NCI-H460 (cell line): ENCODE results near the gene ONECUT2. TPM values are rescaled to one million over a fixed set of nuclear protein-coding genes. Genes with fewer than 3 reads are reported as not detected.

ENCODE experiments used
- DNase-seq: peaks from one replicate; pipeline ENCODE4 v3.0.0-alpha.2; 2016; ENCODE audit warnings: low read depth; ENCODE audit errors: extremely low read depth
- total RNA-seq: library from RNA; depleted of rRNA; stranded (reverse); fragments of >200 nt; shearing (Covaris generic); gene quantifications from 2 replicates; pipeline ENCODE4 v1.2.3, GENCODE V29; 2014

ONECUT2 gene
- total RNA-seq, 1 experiment from 2014 or later = 0.22 TPM

GRCh38 chr18:57443247-57443646 is 8.1 kb downstream of the ONECUT2 start:
- no peak for DNase-seq

DNA sequence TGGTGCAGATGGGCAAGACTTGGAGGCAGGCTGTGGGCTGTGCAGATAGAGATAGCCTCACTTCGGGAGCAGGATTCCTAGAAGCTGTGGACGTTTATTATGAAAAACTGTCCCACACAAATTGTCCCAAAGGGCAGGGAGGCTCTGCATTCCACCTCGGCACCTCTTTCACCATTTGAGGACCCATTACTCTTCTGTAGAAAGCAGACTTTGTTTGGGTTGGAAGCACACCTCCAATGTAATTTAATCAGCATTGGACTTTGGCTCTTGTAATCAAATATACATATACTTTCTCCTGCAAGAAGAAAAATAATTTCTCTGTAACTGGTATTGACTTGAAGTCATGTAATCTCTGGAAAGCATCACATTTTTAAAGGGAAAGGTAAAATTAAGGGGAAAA is 8.5 kb downstream of the ONECUT2 start:
- no peak for DNase-seq

DNA sequence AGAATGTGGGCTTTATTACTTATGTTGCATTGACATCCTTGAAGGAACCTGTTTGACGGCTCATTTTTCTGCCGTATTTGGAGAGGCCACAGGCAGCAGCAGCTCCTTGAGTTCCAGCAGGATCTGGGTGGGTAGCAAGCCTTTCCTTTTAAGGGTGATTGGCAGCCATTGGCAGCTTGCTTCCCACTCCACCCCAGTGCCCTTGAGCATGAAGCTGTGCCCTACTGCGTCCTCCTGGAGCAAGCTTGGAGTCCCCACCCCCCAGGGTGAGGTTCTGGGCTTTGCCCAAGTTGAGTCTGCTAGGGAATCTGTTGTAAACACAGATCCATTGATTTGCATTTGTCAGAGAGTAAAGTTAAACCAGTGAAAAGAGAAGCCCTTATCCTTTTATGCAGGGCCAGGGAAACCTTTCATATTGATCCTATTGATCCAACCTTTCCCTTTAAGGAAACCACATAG is 9.2 kb downstream of the ONECUT2 start:
- no peak for DNase-seq

GRCh38 chr18:57445488-57446319 is 10.5 kb downstream of the ONECUT2 start:
- DNase-seq = no peak

DNA sequence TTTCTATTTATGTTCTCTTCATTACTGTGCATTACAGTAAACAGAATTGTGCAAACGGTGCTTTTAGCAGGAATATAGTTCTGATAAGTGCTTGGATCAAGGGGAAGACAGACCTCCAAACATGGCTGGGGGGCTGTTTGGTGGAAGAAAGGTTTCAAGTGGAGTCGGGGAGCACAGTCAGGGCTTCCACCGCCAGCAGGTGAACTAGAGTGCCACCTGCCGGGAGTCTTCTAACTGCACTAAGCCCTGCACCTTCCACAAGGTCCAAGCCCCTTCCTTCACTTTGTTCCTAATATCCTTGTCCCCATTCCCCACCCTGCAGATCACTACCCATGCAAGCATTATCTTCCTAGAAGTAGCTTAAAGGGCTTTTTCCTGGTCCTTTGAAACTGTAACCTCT is 11.1 kb downstream of the ONECUT2 start:
- DNase-seq = peak; percentile 19

GRCh38 chr18:57447154-57447621 is 12.0 kb downstream of the ONECUT2 start:
- DNase-seq = peak; percentile 29

GRCh38 chr18:57455576-57456129 is 20.5 kb downstream of the ONECUT2 start:
- DNase-seq = no peak

DNA sequence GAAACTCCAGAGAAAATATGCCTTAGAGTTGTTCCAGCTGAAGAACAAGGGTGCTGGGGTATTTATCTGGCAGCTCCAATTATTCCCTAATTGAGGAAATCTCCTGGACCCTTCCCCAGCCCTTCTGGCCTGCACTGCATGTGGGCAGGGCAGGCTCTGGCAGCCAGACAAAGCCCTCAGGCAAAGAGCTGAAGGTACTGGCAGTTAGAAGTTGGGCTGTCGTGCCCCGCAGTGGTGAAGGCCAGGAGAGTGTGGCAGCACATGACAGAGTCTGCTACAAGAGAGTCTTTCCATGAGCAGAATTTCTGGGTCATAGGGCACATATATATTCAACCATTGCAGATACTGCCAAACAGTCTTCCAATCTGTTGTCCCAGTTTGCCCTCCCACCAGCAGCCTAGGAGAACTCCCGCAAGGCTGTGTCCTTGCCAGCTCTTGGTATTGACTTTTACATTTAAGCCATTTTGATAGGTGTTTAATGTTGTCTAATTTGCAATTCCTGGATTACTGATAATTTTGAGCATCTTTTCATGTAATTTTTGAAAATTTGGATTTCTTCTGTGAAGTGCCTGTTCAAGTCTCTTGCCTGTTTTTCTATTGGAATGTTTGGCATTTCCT is 26.6 kb downstream of the ONECUT2 start:
- no peak for DNase-seq

GRCh38 chr18:57466307-57466706 is 31.1 kb downstream of the ONECUT2 start:
- DNase-seq = no peak

GRCh38 chr18:57466745-57467409 is 31.7 kb downstream of the ONECUT2 start:
- no peak for DNase-seq

DNA sequence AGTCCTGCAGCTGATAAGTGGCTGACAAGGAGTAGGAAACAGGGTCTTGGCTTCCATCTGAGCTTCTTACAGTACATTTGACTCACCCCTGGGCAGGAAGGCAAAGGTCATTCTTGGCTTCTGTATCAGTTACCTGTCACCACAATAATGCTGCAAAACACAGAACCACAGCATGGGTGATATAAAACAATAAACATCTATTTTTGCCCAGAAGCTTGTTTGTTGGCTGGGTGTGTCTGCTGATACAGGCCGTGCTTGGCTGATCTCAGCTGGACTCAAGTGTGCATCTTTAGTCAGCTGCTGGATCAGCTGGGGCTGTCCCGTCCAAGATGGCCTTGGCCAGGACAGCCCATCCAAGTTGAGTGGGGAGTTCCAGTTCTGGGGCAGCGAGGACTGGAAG is 34.7 kb downstream of the ONECUT2 start:
- DNase-seq = no peak

DNA sequence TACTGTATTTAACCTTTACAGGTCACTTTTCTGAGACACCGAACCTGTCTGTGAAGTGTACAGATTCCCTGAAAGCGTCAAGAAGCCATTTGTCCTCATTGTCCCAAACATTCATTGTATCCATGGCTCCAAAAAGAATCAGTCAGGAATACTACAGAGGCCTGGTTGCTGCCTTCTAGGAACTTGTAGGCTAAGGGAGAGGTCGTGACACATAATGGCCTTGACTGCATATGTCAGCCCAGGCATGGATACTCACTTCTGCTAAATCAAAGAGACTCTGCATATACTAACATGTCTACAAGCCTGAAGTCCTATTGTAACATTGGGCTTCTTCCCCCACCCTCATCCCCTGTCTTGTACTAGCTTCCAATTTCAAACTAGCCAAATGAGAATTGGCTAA is 40.2 kb downstream of the ONECUT2 start:
- DNase-seq = no peak

GRCh38 chr18:57475903-57476302 is 40.7 kb downstream of the ONECUT2 start:
- no peak for DNase-seq

DNA sequence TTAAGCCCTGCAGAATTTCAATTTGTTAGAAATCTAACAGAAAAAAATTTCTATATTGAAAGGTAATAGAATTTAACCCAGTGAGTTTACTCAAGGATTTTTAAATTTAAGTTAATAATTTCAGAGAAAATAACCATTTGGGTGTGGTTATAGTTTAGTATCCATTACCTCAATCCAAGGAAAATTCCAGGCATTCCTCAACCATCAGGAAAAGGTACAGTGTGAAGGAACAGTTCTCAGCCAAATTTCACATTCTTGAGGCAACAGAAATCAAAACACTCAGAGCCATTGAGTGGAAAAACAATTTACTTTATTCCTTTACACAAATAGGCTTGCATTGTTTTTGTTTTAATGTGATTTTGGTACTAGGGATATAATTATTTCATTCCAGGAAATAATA is 45.6 kb downstream of the ONECUT2 start:
- no peak for DNase-seq

DNA sequence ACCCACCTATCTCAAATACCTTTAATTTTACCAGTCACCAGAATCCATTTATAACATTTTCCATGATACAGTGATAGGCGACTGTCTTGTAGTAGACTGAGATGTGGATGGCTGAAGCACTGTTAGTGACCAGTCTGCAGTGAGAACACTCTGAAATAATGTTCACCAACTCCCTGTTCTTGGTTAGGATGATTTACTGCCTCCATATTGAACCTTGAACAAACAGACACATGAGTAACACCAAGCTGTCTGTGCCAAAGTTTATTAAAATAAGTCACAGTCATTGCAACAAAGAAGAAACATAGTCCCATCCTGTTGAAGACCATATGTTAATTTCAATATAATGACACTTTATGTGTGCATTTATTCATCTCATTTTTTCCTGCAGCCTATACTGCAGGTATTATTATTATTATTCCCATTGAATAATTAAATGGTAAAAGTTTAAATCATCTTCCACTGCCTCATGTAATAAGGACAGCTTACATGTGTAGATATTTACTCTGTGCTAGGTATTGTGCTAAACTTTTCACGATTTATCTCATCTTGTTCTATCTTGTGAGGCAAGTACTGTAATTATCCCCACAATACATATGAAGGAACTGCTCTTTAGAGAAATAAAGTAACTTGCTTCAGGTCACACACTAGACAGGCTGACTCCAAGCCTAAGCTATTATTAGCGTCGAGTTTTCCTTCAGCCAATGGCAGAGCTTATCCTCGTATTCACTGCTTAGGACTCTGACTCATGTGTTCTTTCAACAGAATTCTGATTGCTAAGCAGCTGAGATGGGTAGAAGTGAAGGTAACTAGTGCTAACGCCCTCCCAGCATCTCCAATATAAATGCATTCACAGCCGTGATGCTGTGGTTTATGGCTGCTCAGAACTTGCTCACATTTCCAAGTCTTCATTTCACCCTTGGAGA is 62.5 kb downstream of the ONECUT2 start:
- peak; percentile 4 for DNase-seq

GRCh38 chr18:57498682-57499256 is 63.6 kb downstream of the ONECUT2 start:
- DNase-seq = no peak

DNA sequence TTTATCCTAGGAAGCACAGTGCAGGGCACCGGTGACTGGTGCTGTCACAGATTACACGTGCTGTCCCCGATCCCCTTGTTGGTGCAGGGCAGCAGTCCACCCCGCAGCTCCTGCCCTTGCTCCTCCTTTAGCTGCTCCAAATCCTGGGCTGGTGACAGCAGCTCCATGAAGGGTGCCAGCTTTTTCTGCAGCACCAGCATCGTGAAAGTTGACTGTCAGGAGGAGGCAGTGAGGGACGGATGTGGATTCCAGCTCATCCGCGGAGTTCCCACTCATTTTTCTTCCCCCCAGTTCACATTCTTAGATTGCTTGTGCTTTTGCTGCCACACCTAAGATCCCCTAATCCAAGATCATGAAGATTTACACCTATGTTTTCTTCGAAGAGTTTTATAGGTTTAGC is 67.5 kb downstream of the ONECUT2 start:
- DNase-seq = no peak

DNA sequence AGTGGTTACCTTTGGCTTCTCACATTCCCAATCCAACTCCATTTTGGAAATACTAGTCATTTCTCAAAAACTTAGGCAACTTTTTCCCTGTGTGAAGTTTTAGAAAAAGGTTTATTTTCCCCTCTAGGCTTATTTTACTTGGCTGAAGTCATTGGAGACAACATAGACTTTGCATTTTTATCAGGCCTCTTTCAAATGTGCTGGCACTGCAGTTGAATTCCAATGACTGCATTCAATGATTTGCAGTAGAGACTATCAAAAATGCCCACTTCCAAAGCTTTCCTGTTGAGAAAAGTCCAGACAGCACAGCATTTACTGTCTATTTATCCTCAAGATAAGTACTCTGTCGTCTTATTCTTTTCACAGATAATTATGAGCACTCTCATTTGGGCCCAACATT is 70.1 kb downstream of the ONECUT2 start:
- no peak for DNase-seq

- no peak for DNase-seq
These were observed 80.9 kb downstream of the ONECUT2 start for GRCh38 chr18:57516056-57516455.

DNA sequence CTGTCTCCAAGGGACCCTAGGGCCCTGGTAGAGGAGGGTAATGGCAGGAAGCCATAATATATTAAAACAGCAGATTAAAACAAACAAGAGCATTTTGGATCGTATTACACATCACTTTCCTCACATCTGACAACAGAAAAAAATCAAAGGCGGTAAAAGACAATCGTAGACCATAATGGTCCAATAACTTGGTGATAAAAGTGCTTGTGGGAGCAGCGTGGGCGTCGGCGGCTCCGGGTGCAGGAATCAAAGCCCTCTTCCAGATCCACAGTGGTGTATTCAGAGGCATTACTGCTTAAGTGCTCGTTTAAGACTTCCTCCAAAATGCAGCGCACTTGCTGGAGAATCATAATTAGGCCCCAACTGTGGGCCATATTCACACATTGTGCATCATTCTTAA is 83.4 kb downstream of the ONECUT2 start:
- no peak for DNase-seq
